Coronary artery (tissue), 2 donors: ENCODE data around the gene GALNT17.

ENCODE experiments used
- DNase-seq: peaks from one replicate; pipeline ENCODE4 v3.0.0-alpha.2; 2017; ENCODE audit warnings: low spot score
- H3K27ac ChIP-seq, 2 donors: fragments of 200-600 bp; sonication (generic); one replicate each; pipeline ENCODE4 v1.5.1; 2016 to 2019
- H3K4me3 ChIP-seq: fragments of 200-600 bp; sonication (generic); 2 replicates; pipeline ENCODE4 v1.5.1; 2016; ENCODE audit warnings: mild to moderate bottlenecking, moderate library complexity
- CTCF ChIP-seq: fragments of 200-600 bp; sonication (generic); IDR thresholded peaks from one replicate; pipeline ENCODE4 v1.5.1; 2019; ENCODE audit warnings: antibody characterized with exemption

GALNT17 gene

GRCh38 chr7:71679480-71679879 is 547.5 kb downstream of the GALNT17 start:
- no peak for TF ChIP-seq CTCF
- no peak for DNase-seq
- H3K4me3 ChIP-seq = no peak overlapping the region
- no peak overlapping the region for H3K27ac ChIP-seq

- TF ChIP-seq CTCF = no peak
- DNase-seq = no peak
These were observed 550.2 kb downstream of the GALNT17 start for GRCh38 chr7:71682181-71682580.

GRCh38 chr7:71682841-71683781 is 551.2 kb downstream of the GALNT17 start:
- Histone ChIP-seq H3K27ac (no peak overlapping the region), H3K4me3 (no peak overlapping the region)
- DNase-seq = no peak
- TF ChIP-seq CTCF = no peak

More at GRCh38 chr7:71682181-71682580, 550.2 kb downstream of the GALNT17 start:
- no peak overlapping the region for H3K27ac ChIP-seq
- H3K4me3 ChIP-seq = no peak overlapping the region

- H3K27ac ChIP-seq = no peak overlapping the region
- DNase-seq = no peak
- TF ChIP-seq CTCF = no peak
- no peak overlapping the region for H3K4me3 ChIP-seq
These were observed 555.3 kb downstream of the GALNT17 start for GRCh38 chr7:71687286-71687685.

GRCh38 chr7:71687831-71688599 is 556.1 kb downstream of the GALNT17 start:
- TF ChIP-seq CTCF = no peak
- H3K27ac ChIP-seq = no peak overlapping the region
- no peak for DNase-seq
- H3K4me3 ChIP-seq = no peak overlapping the region

- DNase-seq = no peak
- no peak overlapping the region for H3K4me3 ChIP-seq
- H3K27ac ChIP-seq = no peak overlapping the region
- no peak for TF ChIP-seq CTCF
These were observed 559.6 kb downstream of the GALNT17 start for GRCh38 chr7:71691538-71691937.
